ENCODE measurements around the gene TDRD7.

TDRD7 gene

DNA sequence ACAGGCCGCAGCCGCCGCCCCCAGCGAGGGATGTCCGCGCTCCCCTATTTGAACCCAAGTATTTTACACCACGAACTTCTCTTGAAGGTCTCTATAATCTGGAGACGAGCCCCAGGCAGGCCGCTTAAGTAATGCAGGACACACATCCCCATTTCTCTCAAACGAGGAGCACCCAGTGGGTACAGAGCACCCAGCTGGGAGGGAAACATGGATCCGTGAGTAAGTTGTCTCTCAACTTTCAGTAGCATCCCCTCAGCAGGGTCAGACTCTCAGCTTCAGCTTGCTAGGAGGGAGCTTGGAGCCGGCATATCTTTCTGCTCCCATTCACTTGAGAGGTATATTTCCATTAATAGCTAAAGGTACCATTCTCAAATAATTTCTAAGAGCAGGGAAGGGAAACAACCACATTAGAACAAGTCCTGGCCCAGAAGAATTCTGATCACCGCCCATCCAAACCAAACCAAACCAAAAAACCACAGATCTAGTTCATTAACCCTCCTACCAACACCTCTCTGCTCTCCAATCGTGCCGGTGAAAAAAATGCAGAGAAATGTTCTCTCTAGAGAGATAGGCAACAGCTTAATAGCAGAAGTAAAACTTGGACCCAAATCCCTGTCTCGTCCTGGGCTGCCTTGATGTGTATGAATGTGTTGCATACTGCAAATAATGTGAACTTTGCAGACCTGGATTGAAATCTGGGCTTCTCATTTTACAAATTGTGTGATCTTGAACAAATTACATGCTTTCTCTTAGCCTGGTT lies 910 bp downstream of the TDRD7 start:
- H3K27ac ChIP-seq: peak overlapping the region; percentile 68
- no peak for TF ChIP-seq ZFX (IDR thresholded peaks at IDR 0.05; ENCODE audit: borderline replicate concordance)
- no peak for TF ChIP-seq CTCF (IDR thresholded peaks at IDR 0.05)

GRCh38 chr9:97413462-97413861 lies 1.6 kb downstream of the TDRD7 start:
- no peak for TF ChIP-seq CTCF (IDR thresholded peaks at IDR 0.05)
- no peak for TF ChIP-seq ZFX (IDR thresholded peaks at IDR 0.05; ENCODE audit: borderline replicate concordance)
- no peak overlapping the region for H3K27ac ChIP-seq

- TF ChIP-seq CTCF (IDR thresholded peaks at IDR 0.05) (no peak), ZFX (IDR thresholded peaks at IDR 0.05; ENCODE audit: borderline replicate concordance) (no peak)
- no peak overlapping the region for H3K27ac ChIP-seq
Observed at GRCh38 chr9:97415146-97415545, 3.2 kb downstream of the TDRD7 start.

DNA sequence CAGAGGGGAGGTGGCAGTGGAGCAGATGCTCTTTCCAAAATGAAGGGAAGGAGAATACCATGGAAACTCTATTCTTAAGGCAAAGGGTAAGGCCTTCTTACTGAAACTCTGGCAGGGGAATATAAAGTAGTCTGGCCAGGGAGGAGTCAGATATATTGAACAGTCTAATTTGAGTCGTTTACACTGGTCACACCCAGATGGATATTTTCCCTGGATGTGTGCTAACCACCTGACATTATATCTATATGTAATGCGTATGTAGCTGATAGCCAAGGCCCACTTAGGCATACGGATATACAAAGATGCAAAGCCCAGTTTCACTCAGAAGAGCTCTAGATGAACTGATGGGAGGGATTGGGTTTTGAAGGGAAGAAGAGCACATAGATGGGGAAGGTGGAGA lies 7.0 kb downstream of the TDRD7 start:
- TF ChIP-seq CTCF (IDR thresholded peaks at IDR 0.05): no peak
- TF ChIP-seq ZFX (IDR thresholded peaks at IDR 0.05; ENCODE audit: borderline replicate concordance): no peak
- H3K27ac ChIP-seq: no peak overlapping the region

DNA sequence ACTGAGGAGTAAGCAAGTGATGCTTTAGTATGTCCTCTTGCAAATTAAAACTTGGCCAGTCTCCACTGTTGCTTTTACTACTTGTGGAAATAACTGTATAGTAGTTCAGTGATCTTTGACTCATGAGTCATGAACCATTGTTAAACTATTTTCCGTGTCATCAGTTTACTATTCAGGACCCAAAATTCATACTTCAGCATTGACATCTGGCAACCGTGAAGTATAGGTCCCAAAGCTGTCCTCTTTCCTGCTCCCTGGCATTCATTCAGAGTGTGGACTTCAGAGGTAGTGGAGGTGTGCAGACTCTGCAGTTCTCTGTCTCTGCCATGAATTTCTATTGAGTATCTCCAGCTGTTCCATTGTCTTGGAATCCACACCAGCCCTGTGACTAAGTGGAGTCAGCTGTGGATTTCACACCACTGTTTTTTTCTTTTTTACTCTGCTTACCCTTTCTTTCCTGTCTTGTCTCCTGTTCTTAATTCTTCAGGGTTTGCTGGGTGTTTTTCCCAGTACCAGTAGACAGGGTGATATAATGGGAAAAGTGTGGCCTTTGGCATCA lies 7.5 kb downstream of the TDRD7 start:
- TF ChIP-seq ZFX (IDR thresholded peaks at IDR 0.05; ENCODE audit: borderline replicate concordance) (no peak), CTCF (IDR thresholded peaks at IDR 0.05) (no peak)
- no peak overlapping the region for H3K27ac ChIP-seq

- no peak overlapping the region for H3K27ac ChIP-seq
- TF ChIP-seq CTCF (IDR thresholded peaks at IDR 0.05) (no peak), ZFX (IDR thresholded peaks at IDR 0.05; ENCODE audit: borderline replicate concordance) (no peak)
Observed at GRCh38 chr9:97425336-97425972, 13.6 kb downstream of the TDRD7 start.

GRCh38 chr9:97425973-97426336 lies 14.1 kb downstream of the TDRD7 start:
- TF ChIP-seq CTCF (IDR thresholded peaks at IDR 0.05) (no peak), ZFX (IDR thresholded peaks at IDR 0.05; ENCODE audit: borderline replicate concordance) (no peak)
- H3K27ac ChIP-seq: no peak overlapping the region

All from 22Rv1 (cell line).